ENCODE results near the gene RMRP.
A peak's percentile ranks its signal among the peaks of the same experiment; 100 is the strongest.
"Not testable (repeated sequence)": the region's sequence is repeated elsewhere in the genome, so short reads cannot be mapped to it uniquely, and the experiment has no call there.

Gene RMRP

GRCh38 chr9:35664531-35665470 lies 7.0 kb upstream of the RMRP start, which contains the start of gene ARHGEF39:
ARHGEF39 (minus strand) TSS chr9:35665195; CDS start chr9:35665169, 26 bp downstream.
- DNase-seq = peak; percentile 77

DNA sequence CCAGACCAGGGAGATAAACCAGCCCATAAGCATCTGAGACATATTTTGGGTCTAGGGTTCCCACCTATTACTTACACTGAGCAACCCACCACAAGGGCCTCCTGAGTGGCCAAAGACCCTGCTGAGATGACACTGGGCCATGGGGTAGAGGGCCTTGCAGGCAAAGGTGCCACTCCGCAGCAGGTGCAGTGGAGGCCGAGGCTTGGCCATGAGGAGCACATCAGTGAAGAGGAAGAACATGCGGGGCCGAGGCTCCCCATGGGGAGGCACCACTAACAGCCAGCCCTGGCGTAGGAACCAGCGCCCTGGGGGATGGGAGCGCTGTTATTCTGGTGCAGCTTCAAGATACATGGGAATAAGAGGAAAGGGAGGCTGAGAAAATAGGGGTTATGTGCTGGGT lies 4.6 kb upstream of the RMRP start:
- no peak for DNase-seq

DNA sequence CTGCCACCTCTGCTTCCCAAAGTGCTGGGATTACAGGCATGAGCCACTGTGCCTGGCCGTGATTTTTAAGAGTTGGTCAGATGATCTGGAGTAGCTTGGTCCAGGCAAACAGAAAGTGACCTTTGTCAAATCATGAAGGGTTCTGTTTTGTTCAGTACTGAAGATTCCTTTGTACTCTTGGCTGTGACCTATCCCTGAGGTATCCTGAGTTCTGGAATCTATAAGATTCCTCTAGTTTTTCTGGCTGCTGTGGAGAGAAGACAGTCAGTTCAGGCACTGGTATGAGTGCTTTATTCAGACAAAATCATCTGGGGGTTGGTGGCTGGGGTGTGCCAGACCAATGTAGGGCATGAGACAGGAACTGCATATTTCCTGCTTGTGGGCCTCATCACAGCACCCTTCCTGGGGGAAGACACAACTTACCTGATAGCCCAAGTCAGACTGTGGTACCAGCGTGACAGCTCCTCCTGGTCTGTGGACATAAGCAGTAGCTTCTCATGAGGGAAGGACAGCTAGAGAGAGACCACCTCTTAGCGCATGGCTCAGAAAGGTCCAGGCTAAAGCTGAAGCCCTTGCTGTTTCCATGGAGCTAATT lies 4.0 kb upstream of the RMRP start:
- DNase-seq = no peak

- DNase-seq = peak; percentile 8
Observed at GRCh38 chr9:35660966-35661415, 3.2 kb upstream of the RMRP start.

- no peak for DNase-seq
Observed at GRCh38 chr9:35659340-35659739, 1.5 kb upstream of the RMRP start.

- peak; percentile 43 for DNase-seq
Observed at GRCh38 chr9:35658968-35659220, 1.1 kb upstream of the RMRP start.

- peak; percentile 83 for DNase-seq
Observed at GRCh38 chr9:35658137-35658967, 533 bp upstream of the RMRP start, which contains the start of gene CCDC107. CCDC107 (plus strand) TSS chr9:35658292; CDS start chr9:35658380, 88 bp downstream.

DNA sequence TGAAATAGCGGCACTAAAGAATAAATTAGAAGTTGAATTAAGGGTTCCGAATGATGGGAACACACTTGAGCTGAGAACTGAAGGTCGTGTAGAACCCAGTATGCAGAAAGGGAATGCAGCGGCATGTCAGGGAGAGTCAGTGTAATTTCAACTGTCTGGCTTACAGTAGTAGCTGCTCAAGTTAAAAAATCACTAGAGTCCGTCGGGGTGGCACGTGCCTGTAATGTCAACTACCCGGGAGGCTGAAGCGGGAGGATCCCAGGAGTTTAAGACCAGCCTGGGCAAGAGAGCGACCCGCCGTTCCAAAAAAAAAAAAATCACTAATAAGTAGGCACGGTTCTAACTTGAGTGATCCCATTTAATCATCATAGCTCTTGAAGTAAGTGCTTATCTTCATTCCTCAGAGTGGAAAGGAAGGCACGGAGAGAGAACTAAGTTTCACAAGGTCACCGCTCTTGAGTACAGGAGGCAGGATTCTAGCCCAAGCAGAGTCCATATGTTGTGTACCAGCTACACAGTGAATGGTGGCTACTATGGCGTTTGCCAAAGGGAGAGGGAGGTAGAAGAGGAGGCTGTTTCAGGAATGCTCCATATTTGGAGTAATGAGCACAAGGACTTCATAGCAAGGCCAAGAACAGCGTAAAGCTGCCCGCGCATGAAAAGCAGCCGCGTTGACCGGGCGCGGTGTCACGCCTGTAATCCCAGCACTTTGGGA lies 831 bp downstream of the RMRP start:
- DNase-seq = no peak

DNA sequence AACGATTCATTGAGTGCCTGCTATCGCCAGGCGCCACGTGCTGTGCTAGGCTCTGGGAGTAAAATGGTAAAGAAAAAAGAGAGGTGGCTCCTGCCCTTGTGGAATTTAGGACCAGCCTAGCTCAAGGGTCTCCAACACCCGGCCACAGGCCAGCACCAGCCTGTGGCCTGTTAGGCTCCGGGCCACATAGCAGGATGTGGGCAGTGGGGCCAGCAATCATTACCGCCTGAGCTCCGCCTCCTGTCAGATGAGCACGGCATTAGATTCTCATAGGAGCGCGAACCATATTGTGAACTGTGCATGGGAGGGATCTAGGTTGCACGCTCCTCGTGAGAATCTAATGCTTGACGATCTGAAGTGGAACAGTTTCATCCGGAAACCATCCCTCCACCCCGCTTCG lies 1.5 kb downstream of the RMRP start:
- DNase-seq = no peak

DNA sequence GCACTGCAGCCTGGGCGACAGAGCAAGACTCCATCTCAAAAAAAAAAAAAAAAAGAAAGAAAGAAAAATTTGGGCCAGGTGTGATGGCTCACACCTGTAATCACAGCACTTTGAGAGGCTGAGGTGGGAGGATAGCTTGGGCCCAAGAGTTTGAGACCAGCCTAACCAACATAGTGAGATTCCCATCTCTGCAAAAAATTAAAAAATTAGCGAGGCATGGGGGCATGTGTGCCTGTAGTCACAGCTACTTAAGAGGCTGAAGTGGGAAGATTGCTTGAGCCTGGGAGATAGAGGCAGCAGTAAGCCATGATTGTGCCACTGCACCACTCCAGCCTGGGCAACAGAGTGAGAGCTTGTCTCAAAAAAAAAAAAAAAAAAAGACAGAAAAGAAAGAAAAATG lies 4.2 kb downstream of the RMRP start:
- no peak for DNase-seq

DNA sequence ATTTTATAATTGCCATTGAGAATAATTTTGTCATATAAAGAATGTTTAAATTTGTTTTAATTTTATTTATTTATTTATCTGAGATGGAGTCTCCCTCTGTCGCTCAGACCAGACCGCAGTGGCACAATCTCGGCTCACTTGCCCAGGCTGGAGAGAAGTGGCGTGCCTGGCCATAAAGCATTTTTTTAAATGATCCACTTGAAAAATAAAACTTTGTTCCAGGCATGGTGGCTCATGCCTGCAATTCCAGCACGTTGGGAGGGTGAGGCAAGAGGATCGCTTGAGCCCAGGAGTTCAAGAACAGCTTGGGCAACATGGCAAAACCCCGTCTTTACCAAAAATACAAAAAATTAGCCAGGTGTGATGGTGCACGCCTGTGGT lies 5.0 kb downstream of the RMRP start:
- DNase-seq = no peak

DNA sequence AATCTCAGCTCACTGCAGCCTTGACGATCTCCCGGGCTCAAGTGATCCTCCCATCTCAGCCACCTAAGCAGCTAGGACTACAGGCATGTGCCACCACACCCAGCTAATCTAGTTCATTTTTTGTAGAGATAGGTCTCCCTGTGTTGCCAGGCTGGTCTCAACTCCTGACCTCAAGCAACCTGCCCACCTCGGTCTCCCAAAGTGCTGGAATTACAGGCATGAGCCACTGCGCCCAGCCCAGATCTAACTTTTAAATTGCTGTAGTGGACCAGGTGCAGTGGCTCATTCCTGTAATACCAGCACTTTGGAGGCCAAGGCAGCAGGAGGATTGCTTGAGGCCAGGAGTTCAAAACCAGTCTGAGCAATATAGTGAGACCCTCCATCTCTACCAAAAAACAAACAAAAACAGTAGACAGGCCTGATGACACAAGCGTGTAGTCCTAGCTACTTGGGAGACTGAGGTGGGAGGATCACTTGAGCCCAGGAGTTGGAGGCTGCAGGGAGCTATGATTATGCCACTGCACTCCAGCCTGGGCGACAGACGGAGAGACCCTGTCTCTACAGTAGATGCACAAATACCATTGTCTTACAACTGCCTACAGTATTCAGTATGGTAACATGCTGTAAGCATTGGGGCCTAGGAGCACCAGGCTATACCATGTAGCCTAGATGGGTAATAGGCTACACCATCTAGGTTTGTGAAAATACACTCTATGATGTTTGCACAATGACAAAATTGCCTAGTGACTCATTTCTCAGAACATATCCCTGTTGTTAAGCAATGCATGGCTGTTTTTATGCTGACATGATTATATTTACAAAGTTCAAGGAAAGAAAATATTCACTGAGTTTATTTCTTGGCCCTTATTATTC lies 5.6 kb downstream of the RMRP start:
- peak; percentile 73 for DNase-seq

GRCh38 chr9:35650341-35651158 lies 7.3 kb downstream of the RMRP start, which contains the start of gene SIT1:
SIT1 (minus strand) TSS chr9:35650931; CDS start chr9:35650853, 78 bp downstream.
- no peak for DNase-seq

DNA sequence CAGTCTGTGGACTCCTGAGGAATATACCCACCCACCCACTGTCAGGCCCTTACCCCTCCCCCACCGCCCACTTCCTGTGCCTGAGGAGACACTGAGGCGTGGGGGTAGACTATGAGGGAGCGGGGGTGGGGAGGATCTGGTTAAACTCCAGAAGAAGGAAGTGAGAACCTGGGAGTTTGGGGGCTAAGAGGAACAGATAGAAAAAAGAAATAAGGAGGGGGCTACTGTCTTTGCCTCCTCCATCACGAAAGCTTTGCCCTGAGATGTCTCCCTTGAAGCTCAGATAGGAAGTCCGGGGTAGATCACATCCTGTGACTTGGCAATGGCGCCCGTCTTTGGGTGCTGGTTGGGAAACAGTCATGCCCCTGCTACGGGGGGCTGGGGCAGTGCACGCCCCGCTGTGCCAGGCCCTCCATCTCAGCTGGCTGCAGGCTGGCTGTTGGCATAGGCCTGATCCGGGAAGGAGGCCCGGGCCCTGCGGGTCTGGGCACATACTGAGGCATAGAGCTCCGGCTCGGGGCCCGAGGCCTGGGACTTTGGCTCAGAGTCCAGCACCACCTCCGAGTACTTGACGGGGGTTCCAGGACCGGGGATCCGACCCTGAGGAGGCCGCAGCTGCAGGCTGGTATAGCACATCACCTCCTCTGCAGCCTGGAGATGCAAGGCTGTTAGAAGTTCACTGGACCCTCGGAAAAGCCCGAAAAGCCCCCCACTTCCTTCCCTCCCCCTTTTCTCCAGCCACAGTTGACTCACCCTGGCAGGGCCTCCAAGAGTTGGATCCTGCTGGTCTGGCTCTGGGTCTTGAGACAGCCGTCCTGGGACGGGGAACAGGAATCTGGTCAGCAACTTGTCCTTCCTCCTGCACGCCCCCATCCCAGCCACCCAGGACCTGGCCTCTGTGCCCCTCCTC lies 8.1 kb downstream of the RMRP start:
- peak; percentile 83 for DNase-seq

GRCh38 chr9:35646533-35647265 lies 11.1 kb downstream of the RMRP start:
- peak; percentile 83 for DNase-seq

- DNase-seq = peak; percentile 9
Observed at GRCh38 chr9:35646153-35646532, 11.7 kb downstream of the RMRP start.

- not testable (repeated sequence) for DNase-seq
Observed at GRCh38 chr9:35645736-35646135, 12.1 kb downstream of the RMRP start.

- no peak for DNase-seq
Observed at GRCh38 chr9:35643046-35643445, 14.8 kb downstream of the RMRP start.

DNA sequence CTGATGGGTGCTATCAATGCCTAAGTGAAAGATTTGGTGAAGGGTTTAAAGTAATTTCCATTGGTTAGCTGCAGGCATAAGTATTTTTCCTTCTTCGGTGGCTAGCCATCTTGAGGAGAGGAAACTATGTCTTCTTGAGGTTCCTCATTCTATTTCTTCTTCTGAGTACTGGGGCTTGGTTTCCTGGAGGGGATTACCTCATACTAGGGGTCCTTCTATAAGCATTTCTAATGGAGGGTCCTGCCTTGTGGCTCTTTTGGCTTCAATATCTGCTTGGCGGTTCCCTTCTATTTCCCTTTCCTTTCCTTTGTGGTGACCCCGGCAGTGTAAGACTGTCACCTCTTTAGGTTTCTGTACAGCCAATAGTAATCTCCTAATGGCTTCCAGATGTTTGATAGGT lies 16.3 kb downstream of the RMRP start:
- DNase-seq = peak; percentile 67
